SK-N-SH (cell line): ENCODE results near the gene DGLUCY. TPM values are rescaled to one million over a fixed set of nuclear protein-coding genes. Genes with fewer than 3 reads are reported as not detected.

Experiments
- CTCF ChIA-PET: fragments of 300-600, 350-600 bp; formaldehyde crosslinking; extraction: SDS; loops from one replicate; lab custom pipeline; 2021; lab: Yijun Ruan, JAX
- POLR2A ChIA-PET: fragments of 350-600 bp; sonication (Branson Sonifier 250); formaldehyde crosslinking; extraction: SDS; loops from one replicate; lab custom pipeline; 2020; ENCODE audit warnings: antibody characterized with exemption, inconsistent platforms; lab: Yijun Ruan, JAX
- DNase-seq: peaks from one replicate; pipeline ENCODE4 v3.0.0; 2012
- H2AFZ ChIP-seq: fragments of 200-600 bp; sonication (generic); 2 replicates; pipeline ENCODE4 v1.8.1; 2016; ENCODE audit warnings: antibody characterized with exemption, mild to moderate bottlenecking, low read depth
- H3F3A ChIP-seq: fragments of 200-600 bp; sonication (generic); replicated peaks from 2 replicates; pipeline ENCODE3; 2016; ENCODE audit warnings: antibody characterized with exemption, mild to moderate bottlenecking; ENCODE audit not compliant: insufficient read depth
- H3K27ac ChIP-seq, 2 experiments: fragments of 200-500 bp in 1 of 2; fragments of 200-600 bp in 1 of 2; sonication (Bioruptor generic) in 1 of 2; sonication (generic), shearing (Covaris generic) in 1 of 2; 2 replicates each; pipeline versions ENCODE4 v1.5.1 to v1.6.1; 2014 to 2016; ENCODE audit warnings: low read depth in 2 of 2, inconsistent platforms in 1 of 2, low read length in 1 of 2, mild to moderate bottlenecking in 1 of 2, mixed read lengths in 1 of 2
- H3K27me3 ChIP-seq: fragments of 200-600 bp; sonication (generic), shearing (Covaris generic); 2 replicates; pipeline ENCODE4 v1.6.1; 2016; ENCODE audit warnings: mixed run types; ENCODE audit not compliant: insufficient read depth
- H3K36me3 ChIP-seq, 2 experiments: fragments of 200-500 bp in 1 of 2; fragments of 200-600 bp in 1 of 2; sonication (Bioruptor generic) in 1 of 2; sonication (generic) in 1 of 2; replicated peaks in 1 of 2; 2 replicates each; pipeline versions ENCODE3 to v1.5.1; 2014 to 2016; ENCODE audit warnings: low read length in 1 of 2, mild to moderate bottlenecking in 1 of 2; ENCODE audit not compliant: insufficient read depth in 2 of 2, control insufficient read depth in 1 of 2
- H3K4me1 ChIP-seq, 2 experiments: fragments of 200-500 bp in 1 of 2; fragments of 200-600 bp in 1 of 2; sonication (Bioruptor generic) in 1 of 2; sonication (generic), shearing (Covaris generic) in 1 of 2; 2 replicates each; pipeline versions ENCODE4 v1.5.1 to v1.6.1; 2014 to 2016; ENCODE audit warnings: low read depth in 1 of 2, low read length in 1 of 2, mixed run types in 1 of 2; ENCODE audit not compliant: insufficient read depth in 2 of 2, control insufficient read depth in 1 of 2
- H3K4me2 ChIP-seq: fragments of 200-600 bp; sonication (generic), shearing (Covaris generic); 2 replicates; pipeline ENCODE4 v1.6.1; 2017; ENCODE audit warnings: mixed run types
- H3K4me3 ChIP-seq, 2 experiments: fragments of 200-500 bp in 1 of 2; fragments of 200-600 bp in 1 of 2; sonication (Bioruptor generic) in 1 of 2; sonication (generic), shearing (Covaris generic) in 1 of 2; 2 replicates each; pipeline versions ENCODE4 v1.5.1 to v1.8.1; 2014 to 2016; ENCODE audit warnings: low read depth in 2 of 2, inconsistent platforms in 1 of 2, low read length in 1 of 2, mild to moderate bottlenecking in 1 of 2, mixed read lengths in 1 of 2, moderate library complexity in 1 of 2
- H3K79me2 ChIP-seq: fragments of 200-600 bp; sonication (generic); 2 replicates; pipeline ENCODE4 v1.8.1; 2017; ENCODE audit warnings: mild to moderate bottlenecking; ENCODE audit not compliant: insufficient read depth
- H3K9ac ChIP-seq: fragments of 200-600 bp; sonication (generic); 2 replicates; pipeline ENCODE4 v1.6.1; 2017; ENCODE audit warnings: mixed run types
- H3K9me2 ChIP-seq: fragments of 200-600 bp; sonication (generic); 2 replicates; pipeline ENCODE4 v1.6.1; 2017; ENCODE audit warnings: mixed run types
- H3K9me3 ChIP-seq: fragments of 200-600 bp; sonication (generic); 2 replicates; pipeline ENCODE4 v1.6.1; 2017; ENCODE audit warnings: mixed run types, mild to moderate bottlenecking, moderate library complexity
- H4K20me1 ChIP-seq: fragments of 200-600 bp; sonication (generic); 2 replicates; pipeline ENCODE4 v1.6.1; 2017; ENCODE audit warnings: mild to moderate bottlenecking, mixed run types; ENCODE audit not compliant: insufficient read depth
- CHD2 ChIP-seq: fragments of 150-350 bp; IDR thresholded peaks from 2 replicates; pipeline ENCODE4 v1.6.1; 2018; ENCODE audit warnings: low read length; ENCODE audit not compliant: partially characterized antibody
- ELF1 ChIP-seq: IDR thresholded peaks from 2 replicates; pipeline ENCODE4 v1.4.0; 2012
- FOSL2 ChIP-seq: IDR thresholded peaks from 2 replicates; pipeline ENCODE4 v1.4.0; 2012; ENCODE audit warnings: low read depth, mild to moderate bottlenecking, moderate library complexity, borderline replicate concordance
- FOXM1 ChIP-seq: IDR thresholded peaks from 2 replicates; pipeline ENCODE4 v1.4.0; 2012; ENCODE audit warnings: low read depth, mild to moderate bottlenecking
- GABPA ChIP-seq: IDR thresholded peaks from 2 replicates; pipeline ENCODE4 v1.4.0; 2012; ENCODE audit warnings: low read depth, mild to moderate bottlenecking
- GATA2 ChIP-seq: sonication (generic); formaldehyde crosslinking; IDR thresholded peaks from 2 replicates; pipeline ENCODE4 v1.5.0; 2020; ENCODE audit warnings: mild to moderate bottlenecking, missing genetic modification reagents
- MEF2A ChIP-seq: IDR thresholded peaks from 2 replicates; pipeline ENCODE4 v1.4.0; 2012; ENCODE audit warnings: low read depth, borderline replicate concordance
- POLR2AphosphoS5 ChIP-seq: IDR thresholded peaks from 2 replicates; pipeline ENCODE4 v1.6.1; 2012; ENCODE audit warnings: low read depth, low read length
- RCOR1 ChIP-seq: fragments of 150-350 bp; IDR thresholded peaks from 2 replicates; pipeline ENCODE4 v1.6.1; 2017; ENCODE audit warnings: antibody characterized with exemption, low read length
- RXRA ChIP-seq: IDR thresholded peaks from 2 replicates; pipeline ENCODE4 v1.4.0; 2012; ENCODE audit warnings: low read depth, mild to moderate bottlenecking, borderline replicate concordance
- SMC3 ChIP-seq: IDR thresholded peaks from 2 replicates; pipeline ENCODE4 v1.6.1; 2012; ENCODE audit warnings: low read depth, low read length, improper control_type of control experiment
- TAF1 ChIP-seq: IDR thresholded peaks from 2 replicates; pipeline ENCODE4 v1.6.1; 2012; ENCODE audit warnings: low read depth, mild to moderate bottlenecking, low read length, moderate library complexity, borderline replicate concordance
- TEAD4 ChIP-seq: IDR thresholded peaks from 2 replicates; pipeline ENCODE4 v1.4.0; 2012; ENCODE audit warnings: mild to moderate bottlenecking, borderline replicate concordance; ENCODE audit not compliant: insufficient read depth
- WGBS: methylation state at CpG from one replicate; pipeline ENCODE4 v1.1.6; 2017; ENCODE audit warnings: low lambda C conversion rate; 5-methylcytosine and 5-hydroxymethylcytosine counted together
- polyA plus RNA-seq, 3 experiments: library from polyadenylated mRNA; depleted of rRNA; stranded (reverse); fragments of >200 nt; gene quantifications; 2 replicates each; pipeline ENCODE4 v1.2.3, GENCODE V29; 2012
- TF ChIP-seq, protein P1 (sequence below): fragments of 200-600 bp; sonication (generic); IDR thresholded peaks from 2 replicates; pipeline ENCODE4 v1.6.1; 2017; ENCODE audit warnings: antibody characterized with exemption, mild to moderate bottlenecking, moderate library complexity
- TF ChIP-seq, protein P2 (sequence below): IDR thresholded peaks from 2 replicates; pipeline ENCODE4; 2012
- TF ChIP-seq, protein P3 (sequence below): IDR thresholded peaks from 2 replicates; pipeline ENCODE4 v1.6.1; 2012; ENCODE audit warnings: mild to moderate bottlenecking, low read depth, low read length, moderate library complexity

Gene DGLUCY
- polyA plus RNA-seq, 1 of the 3 experiments (the other 2 are of a cell fraction) = 17.2 TPM

DNA sequence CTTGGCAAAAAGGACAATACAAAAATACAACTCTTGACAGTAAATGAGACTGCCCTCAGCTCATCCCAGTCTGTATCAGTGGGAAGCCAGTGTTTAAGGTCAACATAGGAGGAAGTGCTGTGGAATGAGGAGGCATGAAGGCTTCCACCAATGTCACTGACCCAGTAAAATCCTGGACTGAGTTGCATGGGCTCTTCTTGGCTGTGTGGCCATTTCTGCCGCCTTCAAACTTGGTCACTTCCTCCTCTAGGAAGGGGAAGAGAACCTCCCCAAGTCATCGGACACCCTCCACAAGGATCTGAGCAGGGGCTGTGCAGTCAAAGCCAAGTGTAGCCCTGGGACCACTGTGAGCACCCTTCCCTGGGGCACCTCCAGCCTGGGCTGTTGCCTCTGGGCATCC is 118.7 kb downstream of the DGLUCY start:
- DNase-seq = no peak
- POLR2A ChIA-PET = interaction anchor here (0.5 kb wide), 1 partner anchor 13 kb away, joined by 5 read pairs; no protein-coding TSS in a partner anchor

More for the DNA sequence above, 118.7 kb downstream of the DGLUCY start:
- Histone ChIP-seq H4K20me1 (no peaks in the 10 kb centered on the region), H2AFZ (no peak overlapping the region), H3K9ac (no peak overlapping the region), H3K9me2 (no peaks in the 10 kb centered on the region), H3K4me1 (no peaks in the 10 kb centered on the region; a peak in 1 of 4 replicates), H3K4me3 (no peak overlapping the region), H3K79me2 (no peaks in the 10 kb centered on the region), H3K36me3 (no peaks in the 10 kb centered on the region), H3F3A (no peaks in the 10 kb centered on the region), H3K27me3 (no peaks in the 10 kb centered on the region), H3K4me2 (no peak overlapping the region), H3K27ac (no peak overlapping the region), H3K9me3 (no peaks in the 10 kb centered on the region)
- no CpG with 5 or more reads among the region's 2 CpGs for WGBS
- CTCF ChIA-PET = no interaction called here
- TF ChIP-seq FOSL2 = no peak
- no peak for TF ChIP-seq TEAD4
- no peak for TF ChIP-seq POLR2AphosphoS5
- no peak for TF ChIP-seq ELF1
- no peak for TF ChIP-seq MEF2A
- no peak for TF ChIP-seq GABPA
- TF ChIP-seq CHD2 = no peak
- TF ChIP-seq, protein P1, sequence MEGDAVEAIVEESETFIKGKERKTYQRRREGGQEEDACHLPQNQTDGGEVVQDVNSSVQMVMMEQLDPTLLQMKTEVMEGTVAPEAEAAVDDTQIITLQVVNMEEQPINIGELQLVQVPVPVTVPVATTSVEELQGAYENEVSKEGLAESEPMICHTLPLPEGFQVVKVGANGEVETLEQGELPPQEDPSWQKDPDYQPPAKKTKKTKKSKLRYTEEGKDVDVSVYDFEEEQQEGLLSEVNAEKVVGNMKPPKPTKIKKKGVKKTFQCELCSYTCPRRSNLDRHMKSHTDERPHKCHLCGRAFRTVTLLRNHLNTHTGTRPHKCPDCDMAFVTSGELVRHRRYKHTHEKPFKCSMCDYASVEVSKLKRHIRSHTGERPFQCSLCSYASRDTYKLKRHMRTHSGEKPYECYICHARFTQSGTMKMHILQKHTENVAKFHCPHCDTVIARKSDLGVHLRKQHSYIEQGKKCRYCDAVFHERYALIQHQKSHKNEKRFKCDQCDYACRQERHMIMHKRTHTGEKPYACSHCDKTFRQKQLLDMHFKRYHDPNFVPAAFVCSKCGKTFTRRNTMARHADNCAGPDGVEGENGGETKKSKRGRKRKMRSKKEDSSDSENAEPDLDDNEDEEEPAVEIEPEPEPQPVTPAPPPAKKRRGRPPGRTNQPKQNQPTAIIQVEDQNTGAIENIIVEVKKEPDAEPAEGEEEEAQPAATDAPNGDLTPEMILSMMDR = no peak
- TF ChIP-seq TAF1 = no peak
- TF ChIP-seq, protein P2, sequence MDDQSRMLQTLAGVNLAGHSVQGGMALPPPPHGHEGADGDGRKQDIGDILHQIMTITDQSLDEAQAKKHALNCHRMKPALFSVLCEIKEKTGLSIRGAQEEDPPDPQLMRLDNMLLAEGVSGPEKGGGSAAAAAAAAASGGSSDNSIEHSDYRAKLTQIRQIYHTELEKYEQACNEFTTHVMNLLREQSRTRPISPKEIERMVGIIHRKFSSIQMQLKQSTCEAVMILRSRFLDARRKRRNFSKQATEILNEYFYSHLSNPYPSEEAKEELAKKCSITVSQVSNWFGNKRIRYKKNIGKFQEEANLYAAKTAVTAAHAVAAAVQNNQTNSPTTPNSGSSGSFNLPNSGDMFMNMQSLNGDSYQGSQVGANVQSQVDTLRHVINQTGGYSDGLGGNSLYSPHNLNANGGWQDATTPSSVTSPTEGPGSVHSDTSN = no peak
- TF ChIP-seq FOXM1 = no peak
- no peak for TF ChIP-seq RCOR1
- TF ChIP-seq GATA2 = no peak
- TF ChIP-seq SMC3 = no peak
- TF ChIP-seq, protein P3, sequence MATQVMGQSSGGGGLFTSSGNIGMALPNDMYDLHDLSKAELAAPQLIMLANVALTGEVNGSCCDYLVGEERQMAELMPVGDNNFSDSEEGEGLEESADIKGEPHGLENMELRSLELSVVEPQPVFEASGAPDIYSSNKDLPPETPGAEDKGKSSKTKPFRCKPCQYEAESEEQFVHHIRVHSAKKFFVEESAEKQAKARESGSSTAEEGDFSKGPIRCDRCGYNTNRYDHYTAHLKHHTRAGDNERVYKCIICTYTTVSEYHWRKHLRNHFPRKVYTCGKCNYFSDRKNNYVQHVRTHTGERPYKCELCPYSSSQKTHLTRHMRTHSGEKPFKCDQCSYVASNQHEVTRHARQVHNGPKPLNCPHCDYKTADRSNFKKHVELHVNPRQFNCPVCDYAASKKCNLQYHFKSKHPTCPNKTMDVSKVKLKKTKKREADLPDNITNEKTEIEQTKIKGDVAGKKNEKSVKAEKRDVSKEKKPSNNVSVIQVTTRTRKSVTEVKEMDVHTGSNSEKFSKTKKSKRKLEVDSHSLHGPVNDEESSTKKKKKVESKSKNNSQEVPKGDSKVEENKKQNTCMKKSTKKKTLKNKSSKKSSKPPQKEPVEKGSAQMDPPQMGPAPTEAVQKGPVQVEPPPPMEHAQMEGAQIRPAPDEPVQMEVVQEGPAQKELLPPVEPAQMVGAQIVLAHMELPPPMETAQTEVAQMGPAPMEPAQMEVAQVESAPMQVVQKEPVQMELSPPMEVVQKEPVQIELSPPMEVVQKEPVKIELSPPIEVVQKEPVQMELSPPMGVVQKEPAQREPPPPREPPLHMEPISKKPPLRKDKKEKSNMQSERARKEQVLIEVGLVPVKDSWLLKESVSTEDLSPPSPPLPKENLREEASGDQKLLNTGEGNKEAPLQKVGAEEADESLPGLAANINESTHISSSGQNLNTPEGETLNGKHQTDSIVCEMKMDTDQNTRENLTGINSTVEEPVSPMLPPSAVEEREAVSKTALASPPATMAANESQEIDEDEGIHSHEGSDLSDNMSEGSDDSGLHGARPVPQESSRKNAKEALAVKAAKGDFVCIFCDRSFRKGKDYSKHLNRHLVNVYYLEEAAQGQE = no peak
- no peak for TF ChIP-seq RXRA
- TF ChIP-seq, all 33 proteins: peak for 0
